ENCODE results near the gene RNF144B.
A peak's percentile ranks its signal among the peaks of the same experiment; 100 is the strongest.

RNF144B gene

GRCh38 chr6:18387061-18387721 lies at the start of gene RNF144B:
Gene RNF144B (plus strand): TSS chr6:18387350. CDS start chr6:18399535, 12,185 bp downstream.
- Histone ChIP-seq H3K9me3 (ENCODE audit: insufficient read depth, low read depth, low read length) (no peaks in the 10 kb centered on the region), H3K27ac (ENCODE audit: low read length) (no peak within 1 kb of the TSS), H3K4me1 (ENCODE audit: insufficient read depth, low read length) (peaks cover 12% of the 10 kb centered on the region; the same call in 1 of the 2 replicates), H3K4me3 (ENCODE audit: low read length) (peak within 1 kb of the TSS; percentile 78), H3K36me3 (ENCODE audit: insufficient read depth, low read depth, low read length) (no peaks in the 10 kb centered on the region), H3K9ac (ENCODE audit: low read depth, low read length) (peak within 1 kb of the TSS; percentile 54; the same call in 1 of the 2 replicates), H3K27me3 (ENCODE audit: insufficient read depth, low read length) (peaks cover 11% of the 10 kb centered on the region; the same call in 1 of the 2 replicates)

- H3K4me3 ChIP-seq (ENCODE audit: low read length) = no peak overlapping the region
- peaks cover 7% of the 10 kb centered on the region; the same call in 1 of the 2 replicates for H3K4me1 ChIP-seq (ENCODE audit: insufficient read depth, low read length)
- H3K27ac ChIP-seq (ENCODE audit: low read length) = no peak overlapping the region
- no peaks in the 10 kb centered on the region for H3K27me3 ChIP-seq (ENCODE audit: insufficient read depth, low read length)
- no peaks in the 10 kb centered on the region for H3K36me3 ChIP-seq (ENCODE audit: insufficient read depth, low read depth, low read length)
- no peaks in the 10 kb centered on the region for H3K9me3 ChIP-seq (ENCODE audit: insufficient read depth, low read depth, low read length)
- H3K9ac ChIP-seq (ENCODE audit: low read depth, low read length) = no peak overlapping the region
These were observed 47.6 kb upstream of the RNF144B start for GRCh38 chr6:18339599-18339998.

GRCh38 chr6:18340781-18341551 lies 46.2 kb upstream of the RNF144B start:
- H3K27ac ChIP-seq (ENCODE audit: low read length) = no peak overlapping the region
- no peaks in the 10 kb centered on the region for H3K27me3 ChIP-seq (ENCODE audit: insufficient read depth, low read length)
- H3K9me3 ChIP-seq (ENCODE audit: insufficient read depth, low read depth, low read length) = no peaks in the 10 kb centered on the region
- H3K4me1 ChIP-seq (ENCODE audit: insufficient read depth, low read length) = peaks cover 5% of the 10 kb centered on the region; the same call in 1 of the 2 replicates
- no peak overlapping the region for H3K9ac ChIP-seq (ENCODE audit: low read depth, low read length)
- H3K36me3 ChIP-seq (ENCODE audit: insufficient read depth, low read depth, low read length) = no peaks in the 10 kb centered on the region
- no peak overlapping the region for H3K4me3 ChIP-seq (ENCODE audit: low read length)

GRCh38 chr6:18342223-18342622 lies 44.9 kb upstream of the RNF144B start:
- no peak overlapping the region for H3K27ac ChIP-seq (ENCODE audit: low read length)
- no peaks in the 10 kb centered on the region for H3K9me3 ChIP-seq (ENCODE audit: insufficient read depth, low read depth, low read length)
- H3K27me3 ChIP-seq (ENCODE audit: insufficient read depth, low read length) = no peaks in the 10 kb centered on the region
- no peaks in the 10 kb centered on the region for H3K4me1 ChIP-seq (ENCODE audit: insufficient read depth, low read length)
- H3K9ac ChIP-seq (ENCODE audit: low read depth, low read length) = no peak overlapping the region
- no peak overlapping the region for H3K4me3 ChIP-seq (ENCODE audit: low read length)
- H3K36me3 ChIP-seq (ENCODE audit: insufficient read depth, low read depth, low read length) = no peaks in the 10 kb centered on the region

GRCh38 chr6:18343741-18344140 lies 43.4 kb upstream of the RNF144B start:
- Histone ChIP-seq H3K9ac (ENCODE audit: low read depth, low read length) (no peak overlapping the region), H3K4me3 (ENCODE audit: low read length) (no peak overlapping the region), H3K4me1 (ENCODE audit: insufficient read depth, low read length) (no peaks in the 10 kb centered on the region), H3K36me3 (ENCODE audit: insufficient read depth, low read depth, low read length) (no peaks in the 10 kb centered on the region), H3K27me3 (ENCODE audit: insufficient read depth, low read length) (no peaks in the 10 kb centered on the region), H3K27ac (ENCODE audit: low read length) (no peak overlapping the region), H3K9me3 (ENCODE audit: insufficient read depth, low read depth, low read length) (no peaks in the 10 kb centered on the region)

GRCh38 chr6:18347021-18347577 lies 40.1 kb upstream of the RNF144B start:
- H3K4me1 ChIP-seq (ENCODE audit: insufficient read depth, low read length) = no peaks in the 10 kb centered on the region
- no peaks in the 10 kb centered on the region for H3K27me3 ChIP-seq (ENCODE audit: insufficient read depth, low read length)
- no peak overlapping the region for H3K9ac ChIP-seq (ENCODE audit: low read depth, low read length)
- H3K9me3 ChIP-seq (ENCODE audit: insufficient read depth, low read depth, low read length) = no peaks in the 10 kb centered on the region
- no peak overlapping the region for H3K4me3 ChIP-seq (ENCODE audit: low read length)
- H3K36me3 ChIP-seq (ENCODE audit: insufficient read depth, low read depth, low read length) = no peaks in the 10 kb centered on the region
- H3K27ac ChIP-seq (ENCODE audit: low read length) = no peak overlapping the region

- Histone ChIP-seq H3K27me3 (ENCODE audit: insufficient read depth, low read length) (no peaks in the 10 kb centered on the region), H3K4me3 (ENCODE audit: low read length) (no peak overlapping the region), H3K4me1 (ENCODE audit: insufficient read depth, low read length) (no peaks in the 10 kb centered on the region), H3K36me3 (ENCODE audit: insufficient read depth, low read depth, low read length) (no peaks in the 10 kb centered on the region), H3K9me3 (ENCODE audit: insufficient read depth, low read depth, low read length) (no peaks in the 10 kb centered on the region), H3K27ac (ENCODE audit: low read length) (no peak overlapping the region), H3K9ac (ENCODE audit: low read depth, low read length) (no peak overlapping the region)
These were observed 39.3 kb upstream of the RNF144B start for GRCh38 chr6:18347866-18348265.

GRCh38 chr6:18349386-18349785 lies 37.8 kb upstream of the RNF144B start:
- H3K27ac ChIP-seq (ENCODE audit: low read length) = no peak overlapping the region
- no peak overlapping the region for H3K4me3 ChIP-seq (ENCODE audit: low read length)
- H3K9ac ChIP-seq (ENCODE audit: low read depth, low read length) = no peak overlapping the region

GRCh38 chr6:18350271-18350670 lies 36.9 kb upstream of the RNF144B start:
- Histone ChIP-seq H3K9me3 (ENCODE audit: insufficient read depth, low read depth, low read length) (no peaks in the 10 kb centered on the region), H3K27ac (ENCODE audit: low read length) (no peak overlapping the region), H3K4me3 (ENCODE audit: low read length) (no peak overlapping the region), H3K4me1 (ENCODE audit: insufficient read depth, low read length) (no peaks in the 10 kb centered on the region), H3K27me3 (ENCODE audit: insufficient read depth, low read length) (no peaks in the 10 kb centered on the region), H3K36me3 (ENCODE audit: insufficient read depth, low read depth, low read length) (no peaks in the 10 kb centered on the region), H3K9ac (ENCODE audit: low read depth, low read length) (no peak overlapping the region)

More at GRCh38 chr6:18349386-18349785, 37.8 kb upstream of the RNF144B start:
- no peaks in the 10 kb centered on the region for H3K4me1 ChIP-seq (ENCODE audit: insufficient read depth, low read length)
- H3K36me3 ChIP-seq (ENCODE audit: insufficient read depth, low read depth, low read length) = no peaks in the 10 kb centered on the region
- no peaks in the 10 kb centered on the region for H3K9me3 ChIP-seq (ENCODE audit: insufficient read depth, low read depth, low read length)
- H3K27me3 ChIP-seq (ENCODE audit: insufficient read depth, low read length) = no peaks in the 10 kb centered on the region

GRCh38 chr6:18350712-18351111 lies 36.4 kb upstream of the RNF144B start:
- Histone ChIP-seq H3K4me1 (ENCODE audit: insufficient read depth, low read length) (no peaks in the 10 kb centered on the region), H3K36me3 (ENCODE audit: insufficient read depth, low read depth, low read length) (no peaks in the 10 kb centered on the region), H3K9me3 (ENCODE audit: insufficient read depth, low read depth, low read length) (no peaks in the 10 kb centered on the region), H3K27ac (ENCODE audit: low read length) (no peak overlapping the region), H3K4me3 (ENCODE audit: low read length) (no peak overlapping the region), H3K9ac (ENCODE audit: low read depth, low read length) (no peak overlapping the region), H3K27me3 (ENCODE audit: insufficient read depth, low read length) (no peaks in the 10 kb centered on the region)

GRCh38 chr6:18352001-18352400 lies 35.1 kb upstream of the RNF144B start:
- Histone ChIP-seq H3K27me3 (ENCODE audit: insufficient read depth, low read length) (no peaks in the 10 kb centered on the region), H3K4me3 (ENCODE audit: low read length) (no peak overlapping the region), H3K9ac (ENCODE audit: low read depth, low read length) (no peak overlapping the region), H3K4me1 (ENCODE audit: insufficient read depth, low read length) (no peaks in the 10 kb centered on the region), H3K36me3 (ENCODE audit: insufficient read depth, low read depth, low read length) (no peaks in the 10 kb centered on the region), H3K9me3 (ENCODE audit: insufficient read depth, low read depth, low read length) (no peaks in the 10 kb centered on the region), H3K27ac (ENCODE audit: low read length) (no peak overlapping the region)

- Histone ChIP-seq H3K27me3 (ENCODE audit: insufficient read depth, low read length) (no peaks in the 10 kb centered on the region), H3K9ac (ENCODE audit: low read depth, low read length) (no peak overlapping the region), H3K9me3 (ENCODE audit: insufficient read depth, low read depth, low read length) (no peaks in the 10 kb centered on the region), H3K4me3 (ENCODE audit: low read length) (no peak overlapping the region), H3K4me1 (ENCODE audit: insufficient read depth, low read length) (no peaks in the 10 kb centered on the region), H3K27ac (ENCODE audit: low read length) (no peak overlapping the region), H3K36me3 (ENCODE audit: insufficient read depth, low read depth, low read length) (no peaks in the 10 kb centered on the region)
These were observed 34.3 kb upstream of the RNF144B start for GRCh38 chr6:18352842-18353241.

Measured in iPS-20b (cell line).